NCI-H345 (cell line): ENCODE data around the gene FOXA2.
"Not testable (repeated sequence)": the region's sequence is repeated elsewhere in the genome, so short reads cannot be mapped to it uniquely, and the experiment has no call there.

Experiments used
- DNase-seq: peaks from one replicate; lab custom pipeline; 2025; lab: John Stamatoyannopoulos, UW

The FOXA2 gene

GRCh38 chr20:22567944-22568871, 16.2 kb downstream of the FOXA2 start:
- DNase-seq = no peak

- no peak for DNase-seq
Observed at GRCh38 chr20:22566876-22567658, 17.3 kb downstream of the FOXA2 start.

DNA sequence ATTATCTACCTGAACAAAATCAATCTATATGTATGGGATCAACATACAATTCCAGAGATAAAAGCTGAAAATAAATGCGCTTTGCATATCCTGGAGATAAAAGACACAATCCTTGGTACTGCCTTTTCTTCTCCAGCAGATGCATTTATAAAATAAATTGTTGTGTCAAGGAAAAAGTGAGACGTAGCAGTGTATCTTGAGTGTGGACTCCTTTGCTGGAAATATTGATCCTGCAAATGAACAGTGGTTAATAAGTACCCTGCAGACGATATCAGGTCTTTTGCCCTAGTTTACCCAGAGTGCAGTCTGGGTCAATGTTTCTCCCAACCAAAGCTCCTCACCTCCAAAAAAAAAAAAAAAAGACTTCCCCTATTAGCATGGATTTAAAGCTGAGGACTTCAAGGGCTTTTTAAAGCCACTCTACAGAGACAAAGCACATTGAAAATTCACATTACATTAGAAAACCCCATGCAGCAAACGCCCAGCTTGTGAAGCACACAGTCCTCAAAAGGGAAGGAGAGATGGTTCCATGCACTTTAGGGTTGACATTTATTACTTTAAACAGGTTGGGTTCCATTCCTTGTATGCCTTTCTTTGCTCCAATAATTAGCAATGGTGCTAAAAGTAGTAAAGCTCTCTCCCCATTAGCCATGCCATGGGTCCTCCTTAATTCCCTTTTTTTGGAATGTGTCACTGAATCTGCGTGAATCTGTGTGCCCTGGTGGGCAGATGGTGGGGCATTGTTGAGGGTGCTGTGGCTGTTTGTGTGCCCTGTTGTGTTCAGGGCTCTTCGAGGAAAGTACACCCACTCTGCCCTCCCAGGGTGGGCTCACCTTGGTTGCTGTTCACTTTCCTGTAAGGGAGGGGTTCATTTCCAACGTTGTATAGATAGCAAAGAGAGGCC, 21.1 kb downstream of the FOXA2 start:
- DNase-seq = peak; percentile 51

DNA sequence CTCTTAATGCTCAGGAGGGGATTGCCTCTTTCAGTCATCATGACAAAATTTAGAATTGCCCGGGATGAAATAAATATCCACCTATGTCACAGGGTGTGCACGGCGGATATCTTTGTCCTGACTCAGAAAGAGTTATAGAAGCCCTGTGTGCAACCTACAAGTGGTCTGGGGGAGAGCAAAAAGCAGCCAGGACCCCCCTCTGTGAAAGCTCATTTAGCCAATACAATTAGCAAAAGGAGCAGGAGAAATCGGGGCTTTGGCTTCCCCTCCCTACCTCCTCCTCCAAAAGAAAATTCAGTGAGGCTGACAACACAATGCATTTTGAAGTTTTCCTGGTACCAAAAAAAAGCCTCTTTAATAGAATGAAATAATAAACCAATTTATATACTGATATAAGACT, 21.8 kb downstream of the FOXA2 start:
- DNase-seq = peak; percentile 15

- no peak for DNase-seq
Observed at GRCh38 chr20:22561965-22562577, 22.3 kb downstream of the FOXA2 start.

DNA sequence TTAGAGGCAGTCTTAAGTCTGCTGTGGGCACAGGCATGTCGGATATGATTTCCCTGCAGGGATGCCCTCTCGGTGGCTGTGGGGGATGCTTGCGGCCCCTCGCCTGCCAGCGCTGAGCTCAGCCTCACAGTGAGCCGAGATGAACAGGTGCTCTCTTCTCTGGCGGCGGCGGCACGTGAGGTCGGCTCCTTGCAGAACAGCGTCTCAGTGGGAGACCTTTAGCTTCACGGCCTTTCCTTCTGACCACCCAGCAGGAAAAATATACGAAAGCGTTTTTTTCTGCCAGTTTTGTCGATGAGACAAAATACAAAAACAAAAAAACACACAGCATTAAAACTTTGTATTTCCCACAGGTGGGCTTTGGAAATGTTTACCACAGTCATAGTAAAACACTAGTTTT, 23.6 kb downstream of the FOXA2 start:
- DNase-seq = no peak

DNA sequence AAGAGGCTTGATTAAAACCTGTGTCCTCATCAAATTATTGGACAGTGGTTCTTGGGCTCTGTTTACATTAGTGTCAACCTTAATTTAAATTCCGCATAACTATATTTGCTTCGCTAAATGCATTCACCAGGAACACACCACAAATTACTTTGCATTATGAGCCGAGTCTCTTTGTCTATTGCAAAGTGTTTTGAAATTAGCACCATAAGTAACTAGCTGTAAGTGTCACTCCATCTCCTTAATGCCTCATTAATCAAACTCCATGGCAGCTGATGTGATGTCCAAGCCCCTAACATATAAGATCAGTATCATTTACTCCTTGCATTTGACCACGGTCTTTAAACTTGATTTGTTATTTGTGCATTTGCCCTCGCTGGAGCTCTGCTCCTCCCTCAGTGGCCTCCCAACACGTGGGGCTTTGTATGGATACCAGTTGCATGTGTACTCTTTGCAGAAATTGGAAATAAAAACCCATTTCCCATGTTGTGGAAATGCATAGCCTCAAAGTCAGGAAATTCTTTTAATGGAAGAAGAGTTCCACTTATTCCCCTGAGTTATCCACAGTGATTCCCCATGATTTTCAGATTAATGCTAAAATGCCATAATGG, 24.6 kb downstream of the FOXA2 start:
- no peak for DNase-seq

- no peak for DNase-seq
Observed at GRCh38 chr20:22557403-22558276, 26.7 kb downstream of the FOXA2 start.

- no peak for DNase-seq
Observed at GRCh38 chr20:22556565-22557056, 27.8 kb downstream of the FOXA2 start.

GRCh38 chr20:22555791-22556564, 28.4 kb downstream of the FOXA2 start:
- DNase-seq = no peak

GRCh38 chr20:22554391-22554790, 30.0 kb downstream of the FOXA2 start:
- DNase-seq = no peak

DNA sequence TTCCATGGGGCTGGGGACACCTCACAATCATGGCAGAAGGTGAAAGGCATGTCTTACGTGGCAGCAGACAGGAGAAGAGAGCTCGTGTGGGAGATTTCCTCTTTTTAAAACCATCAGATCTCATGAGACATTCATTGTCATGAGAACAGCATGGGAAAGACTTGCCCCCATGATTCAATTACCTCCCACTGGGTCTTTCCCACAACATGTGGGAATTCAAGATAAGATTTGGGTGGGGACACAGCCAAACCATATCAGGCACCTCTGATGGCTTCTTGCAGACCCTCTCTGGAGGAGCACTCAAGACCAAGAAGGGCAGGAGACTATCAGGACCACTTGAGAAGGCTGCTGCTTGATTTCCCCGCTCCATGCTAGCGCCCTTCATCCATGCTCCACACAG, 33.9 kb downstream of the FOXA2 start:
- DNase-seq = not testable (repeated sequence)

- DNase-seq = no peak
Observed at GRCh38 chr20:22548040-22548439, 36.3 kb downstream of the FOXA2 start.

- peak; percentile 32 for DNase-seq
Observed at GRCh38 chr20:22546344-22546743, 38.0 kb downstream of the FOXA2 start.

DNA sequence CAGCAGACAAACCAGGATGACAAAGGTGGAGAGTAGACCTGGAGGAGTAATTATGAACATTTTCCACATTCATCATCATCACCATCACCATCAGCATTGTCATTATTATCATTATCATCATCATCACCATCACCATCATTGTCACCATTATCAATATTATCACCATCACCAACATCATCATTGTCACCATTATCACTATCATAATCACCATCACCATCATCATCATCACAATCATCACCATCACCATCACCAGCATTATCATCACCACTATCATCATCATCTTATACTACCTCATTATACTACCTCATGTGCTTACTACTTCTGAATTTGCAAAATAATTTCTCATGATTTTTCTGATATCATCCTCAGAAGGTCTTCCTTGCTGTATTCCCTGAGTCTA, 39.3 kb downstream of the FOXA2 start:
- DNase-seq = no peak

GRCh38 chr20:22544462-22544861, 39.9 kb downstream of the FOXA2 start:
- no peak for DNase-seq

- no peak for DNase-seq
Observed at GRCh38 chr20:22542427-22542826, 41.9 kb downstream of the FOXA2 start.

- no peak for DNase-seq
Observed at GRCh38 chr20:22540832-22541231, 43.5 kb downstream of the FOXA2 start.
